NCI-H1694 (cell line): ENCODE results near the gene EPN3.

ENCODE experiments used
- DNase-seq: peaks from one replicate; lab custom pipeline; 2025; lab: John Stamatoyannopoulos, UW

EPN3 gene

DNA sequence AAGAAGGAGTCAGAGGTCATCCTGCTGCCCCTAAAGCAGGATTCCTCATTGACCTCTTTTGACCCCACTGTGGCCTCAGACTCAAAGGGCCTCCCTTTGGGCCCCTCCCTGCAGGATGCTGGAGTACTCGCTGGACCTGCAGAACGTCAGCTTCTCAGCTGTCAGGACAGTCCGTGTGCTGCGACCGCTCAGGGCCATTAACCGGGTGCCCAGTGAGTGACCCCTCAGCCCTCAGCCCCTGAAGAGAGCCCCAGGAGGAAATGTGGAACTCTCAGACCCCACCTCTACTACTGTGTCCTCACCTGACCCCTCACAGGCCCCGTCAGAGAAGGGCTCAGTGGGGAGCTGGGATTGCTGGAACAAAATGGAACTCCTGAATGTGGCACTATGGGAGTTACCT is 37.1 kb downstream of the EPN3 start:
- DNase-seq, result no peak

DNA sequence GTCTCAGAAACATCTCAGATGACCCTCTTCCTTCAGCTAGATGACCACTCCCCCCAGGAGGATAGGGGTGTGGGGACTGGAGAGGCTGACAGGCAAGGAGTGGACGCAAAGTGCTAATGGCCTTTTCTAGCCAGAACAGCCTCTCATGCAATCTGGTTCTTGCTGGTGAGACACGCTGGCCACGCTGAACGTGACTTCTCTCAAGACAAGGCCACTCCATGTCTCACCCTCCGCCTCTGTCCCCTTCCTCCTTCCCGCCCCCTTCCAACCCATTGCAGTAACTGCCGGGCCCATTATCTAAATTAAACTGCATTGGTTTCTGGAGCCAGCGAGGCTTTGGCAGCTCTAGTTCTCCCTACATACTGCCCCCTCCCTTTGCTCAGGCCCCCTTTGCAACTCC is 37.5 kb downstream of the EPN3 start:
- no peak for DNase-seq

DNA sequence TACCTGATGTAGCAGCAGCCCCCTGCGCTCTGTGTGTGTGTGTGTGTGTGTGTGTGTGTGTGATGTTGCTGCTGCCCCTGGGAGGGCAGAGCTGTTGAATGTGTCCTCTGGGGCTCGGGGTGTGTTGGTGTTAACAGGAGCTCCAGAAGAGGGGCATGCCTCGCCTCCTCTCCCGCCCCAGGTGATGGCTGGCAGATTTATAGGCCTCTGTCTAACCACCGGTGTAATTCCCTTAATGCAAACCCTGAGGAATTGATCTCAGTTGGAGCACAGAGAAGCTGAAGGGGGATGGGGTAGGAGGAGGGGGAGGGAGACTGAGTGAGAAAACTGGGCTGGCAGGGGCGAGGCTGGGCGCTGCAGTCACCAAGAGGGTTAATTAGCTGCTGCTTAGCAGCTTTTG is 38.0 kb downstream of the EPN3 start:
- no peak for DNase-seq

DNA sequence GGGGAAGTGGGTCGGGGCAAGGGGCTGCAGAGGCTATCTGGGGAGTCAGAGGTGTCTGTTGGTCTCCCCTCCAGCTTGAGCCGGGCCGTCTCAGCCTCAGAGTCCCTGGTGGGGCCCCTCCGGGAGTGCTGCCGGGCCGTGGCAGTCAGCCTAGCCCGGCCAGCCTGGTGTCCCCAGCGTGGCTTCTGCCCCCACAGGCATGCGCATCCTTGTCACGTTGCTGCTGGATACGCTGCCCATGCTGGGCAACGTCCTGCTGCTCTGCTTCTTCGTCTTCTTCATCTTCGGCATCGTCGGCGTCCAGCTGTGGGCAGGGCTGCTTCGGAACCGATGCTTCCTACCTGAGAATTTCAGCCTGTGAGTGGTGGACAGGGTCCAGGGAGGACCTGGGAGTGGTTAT is 39.1 kb downstream of the EPN3 start:
- no peak for DNase-seq

DNA sequence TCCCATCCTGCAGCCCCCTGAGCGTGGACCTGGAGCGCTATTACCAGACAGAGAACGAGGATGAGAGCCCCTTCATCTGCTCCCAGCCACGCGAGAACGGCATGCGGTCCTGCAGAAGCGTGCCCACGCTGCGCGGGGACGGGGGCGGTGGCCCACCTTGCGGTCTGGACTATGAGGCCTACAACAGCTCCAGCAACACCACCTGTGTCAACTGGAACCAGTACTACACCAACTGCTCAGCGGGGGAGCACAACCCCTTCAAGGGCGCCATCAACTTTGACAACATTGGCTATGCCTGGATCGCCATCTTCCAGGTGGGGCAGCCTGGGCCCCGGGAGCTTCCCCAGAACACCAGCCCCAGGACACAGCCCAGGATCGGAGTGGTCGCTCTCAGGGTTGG is 40.0 kb downstream of the EPN3 start:
- no peak for DNase-seq

DNA sequence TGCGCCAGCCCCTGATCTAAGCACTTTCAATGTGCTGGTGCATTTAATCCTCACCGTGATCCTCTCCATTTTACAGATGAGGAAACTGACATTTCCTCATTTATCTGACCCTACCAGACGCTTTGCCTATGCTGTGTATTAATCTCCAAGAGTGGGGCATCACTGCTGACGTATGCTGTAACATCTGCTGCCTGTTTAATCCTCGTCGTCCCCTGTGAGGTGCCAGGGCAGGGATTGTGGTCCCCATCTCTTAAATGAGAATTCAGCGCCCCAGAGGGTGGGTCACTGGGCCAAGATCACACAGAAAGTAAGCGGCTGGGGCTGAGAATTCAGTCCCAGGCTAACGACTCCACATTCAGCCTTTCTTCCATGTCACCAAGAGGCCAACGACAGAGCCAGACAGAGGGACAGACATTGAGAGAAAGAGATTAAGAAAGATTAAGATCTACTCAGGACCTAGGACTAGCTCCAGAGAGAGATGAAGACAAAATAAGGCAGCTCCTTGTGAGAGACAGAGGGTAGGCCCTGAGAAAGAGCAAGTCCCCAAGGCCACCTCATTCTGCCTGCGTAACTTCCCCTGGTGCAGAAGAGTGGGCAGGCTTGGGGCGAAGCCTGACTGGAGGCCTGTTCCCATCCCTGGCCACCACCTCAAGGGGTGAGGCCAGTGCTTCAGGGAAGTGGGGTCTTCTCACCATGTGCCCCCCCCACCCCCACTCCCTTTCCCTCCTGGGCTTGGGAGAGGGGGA is 41.5 kb downstream of the EPN3 start:
- no peak for DNase-seq

DNA sequence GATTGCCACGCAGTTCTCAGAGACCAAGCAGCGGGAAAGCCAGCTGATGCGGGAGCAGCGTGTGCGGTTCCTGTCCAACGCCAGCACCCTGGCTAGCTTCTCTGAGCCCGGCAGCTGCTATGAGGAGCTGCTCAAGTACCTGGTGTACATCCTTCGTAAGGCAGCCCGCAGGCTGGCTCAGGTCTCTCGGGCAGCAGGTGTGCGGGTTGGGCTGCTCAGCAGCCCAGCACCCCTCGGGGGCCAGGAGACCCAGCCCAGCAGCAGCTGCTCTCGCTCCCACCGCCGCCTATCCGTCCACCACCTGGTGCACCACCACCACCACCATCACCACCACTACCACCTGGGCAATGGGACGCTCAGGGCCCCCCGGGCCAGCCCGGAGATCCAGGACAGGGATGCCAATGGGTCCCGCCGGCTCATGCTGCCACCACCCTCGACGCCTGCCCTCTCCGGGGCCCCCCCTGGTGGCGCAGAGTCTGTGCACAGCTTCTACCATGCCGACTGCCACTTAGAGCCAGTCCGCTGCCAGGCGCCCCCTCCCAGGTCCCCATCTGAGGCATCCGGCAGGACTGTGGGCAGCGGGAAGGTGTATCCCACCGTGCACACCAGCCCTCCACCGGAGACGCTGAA is 43.2 kb downstream of the EPN3 start:
- DNase-seq, result no peak

DNA sequence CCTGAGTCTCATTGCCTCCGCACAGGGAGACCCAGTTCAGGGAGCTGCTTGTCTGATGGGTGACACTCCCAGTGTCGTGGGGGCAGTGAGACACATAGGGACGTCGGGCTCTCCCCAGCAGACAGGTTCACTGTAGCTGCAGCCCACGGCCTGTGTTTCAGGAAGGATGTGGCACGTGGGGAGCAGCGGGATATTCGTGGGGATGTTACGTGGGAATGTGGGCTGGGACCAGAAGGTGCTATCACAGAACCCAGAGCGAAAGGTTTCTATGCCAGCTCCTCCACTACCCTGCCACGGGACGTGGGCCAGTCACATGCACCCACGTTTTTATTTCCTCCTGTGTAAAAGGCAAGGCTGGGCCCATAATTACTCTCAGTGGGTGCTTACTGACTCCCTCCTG is 44.3 kb downstream of the EPN3 start:
- DNase-seq, result no peak

DNA sequence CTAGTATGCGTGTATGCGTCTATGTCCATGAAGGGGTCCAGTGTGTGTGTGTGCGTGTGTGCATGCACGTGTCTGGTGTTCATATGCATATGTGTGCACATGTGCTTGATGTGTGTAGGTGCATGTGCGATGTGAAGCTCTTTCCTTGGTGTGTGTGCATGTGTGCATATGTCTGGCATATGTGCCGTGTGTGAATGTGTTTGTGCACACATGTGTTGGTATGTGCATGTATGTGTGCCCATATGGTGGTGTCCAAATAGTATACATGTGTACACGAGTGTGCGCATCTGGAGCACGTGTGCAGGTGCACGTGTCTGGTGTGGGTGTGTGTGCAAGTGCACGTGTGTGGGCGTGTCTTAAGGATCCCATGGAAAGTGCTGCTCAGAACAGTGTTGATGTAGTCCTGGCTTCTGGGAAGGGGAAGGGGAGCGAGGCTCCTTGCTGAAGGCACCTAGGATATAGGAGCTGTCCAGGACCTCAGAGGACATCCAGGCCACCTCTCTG is 45.0 kb downstream of the EPN3 start:
- no peak for DNase-seq

DNA sequence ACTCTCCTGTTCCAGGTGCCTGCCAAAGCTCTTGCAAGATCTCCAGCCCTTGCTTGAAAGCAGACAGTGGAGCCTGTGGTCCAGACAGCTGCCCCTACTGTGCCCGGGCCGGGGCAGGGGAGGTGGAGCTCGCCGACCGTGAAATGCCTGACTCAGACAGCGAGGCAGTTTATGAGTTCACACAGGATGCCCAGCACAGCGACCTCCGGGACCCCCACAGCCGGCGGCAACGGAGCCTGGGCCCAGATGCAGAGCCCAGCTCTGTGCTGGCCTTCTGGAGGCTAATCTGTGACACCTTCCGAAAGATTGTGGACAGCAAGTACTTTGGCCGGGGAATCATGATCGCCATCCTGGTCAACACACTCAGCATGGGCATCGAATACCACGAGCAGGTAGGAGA is 45.6 kb downstream of the EPN3 start:
- DNase-seq, result no peak

DNA sequence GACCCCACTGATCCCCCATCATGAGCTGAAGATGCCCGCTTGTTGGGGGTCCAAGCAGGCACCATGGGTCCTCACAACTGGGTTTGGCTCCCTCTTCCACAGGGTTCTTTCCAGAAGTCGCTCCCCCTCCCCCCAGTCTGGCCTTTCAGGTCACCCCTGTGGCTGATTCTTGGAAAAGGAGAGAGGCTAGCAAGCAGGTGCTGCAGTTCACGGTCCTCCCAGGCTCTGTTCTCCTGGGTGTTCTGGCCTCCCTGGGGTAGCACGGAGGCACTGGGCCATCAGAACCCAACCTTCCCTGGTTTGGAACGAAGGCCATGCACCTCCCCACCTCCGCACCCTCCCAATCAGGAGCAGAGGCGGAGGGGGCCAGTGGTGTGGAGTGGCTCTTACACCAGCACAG is 46.9 kb downstream of the EPN3 start:
- no peak for DNase-seq

DNA sequence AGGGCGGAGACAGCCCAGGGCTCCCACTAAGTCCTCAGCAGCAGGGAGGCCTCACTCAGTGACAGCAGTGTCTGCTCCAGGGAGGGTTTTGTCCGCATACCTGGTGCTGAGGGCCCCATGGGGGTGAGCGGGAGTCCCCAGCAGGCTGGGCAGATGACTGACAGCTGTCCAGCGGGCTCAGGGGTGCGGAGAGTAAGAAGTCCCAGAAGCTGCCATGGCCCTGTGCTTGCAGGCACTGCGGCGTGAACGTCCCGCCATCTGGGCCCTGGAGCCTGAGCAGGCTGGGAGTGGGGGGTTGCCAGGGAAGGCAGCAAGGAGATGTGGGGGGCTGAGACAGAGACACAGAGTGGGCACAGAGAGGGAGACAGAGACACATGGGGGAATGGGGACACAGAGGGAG is 48.1 kb downstream of the EPN3 start:
- DNase-seq, result no peak

DNA sequence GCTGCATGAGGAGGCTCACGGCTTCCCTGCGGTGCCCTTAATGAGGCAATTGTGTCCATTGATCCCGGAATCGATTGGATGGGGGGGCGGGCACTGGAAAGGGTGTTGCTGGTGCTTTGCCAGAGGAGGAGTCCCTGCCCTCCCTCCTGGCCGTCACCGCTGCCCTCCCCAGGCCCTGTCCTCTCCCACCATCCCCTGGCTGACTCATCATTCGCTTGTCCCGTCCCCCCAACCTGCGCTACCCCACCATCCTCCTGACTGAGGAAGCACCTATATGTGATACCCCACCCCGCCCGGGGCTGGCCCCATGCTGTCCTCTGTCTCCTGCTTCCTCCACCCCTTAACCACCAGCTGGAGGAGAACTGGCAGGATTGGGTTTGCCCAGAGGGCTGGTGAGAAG is 48.8 kb downstream of the EPN3 start:
- DNase-seq, result no peak

DNA sequence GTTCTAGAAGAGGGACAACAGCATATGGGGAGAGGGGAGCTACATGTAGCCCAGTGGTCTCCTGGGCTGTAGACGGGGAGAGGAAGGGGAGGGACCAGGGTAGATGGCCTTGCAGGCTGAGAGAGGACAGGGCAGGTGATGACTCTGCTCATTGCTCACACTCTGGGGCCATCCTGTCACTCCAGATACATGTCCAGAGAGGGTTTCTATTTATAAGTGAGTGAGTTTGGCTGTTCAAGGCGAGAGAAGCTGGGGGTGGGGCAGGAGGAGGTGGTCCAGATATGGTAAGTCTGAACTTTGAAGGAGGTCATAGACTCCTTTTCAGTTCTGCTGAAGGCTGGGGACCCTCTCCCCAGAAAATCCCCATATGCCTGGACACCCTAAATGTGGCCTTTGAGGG is 50.2 kb downstream of the EPN3 start:
- DNase-seq, result no peak

DNA sequence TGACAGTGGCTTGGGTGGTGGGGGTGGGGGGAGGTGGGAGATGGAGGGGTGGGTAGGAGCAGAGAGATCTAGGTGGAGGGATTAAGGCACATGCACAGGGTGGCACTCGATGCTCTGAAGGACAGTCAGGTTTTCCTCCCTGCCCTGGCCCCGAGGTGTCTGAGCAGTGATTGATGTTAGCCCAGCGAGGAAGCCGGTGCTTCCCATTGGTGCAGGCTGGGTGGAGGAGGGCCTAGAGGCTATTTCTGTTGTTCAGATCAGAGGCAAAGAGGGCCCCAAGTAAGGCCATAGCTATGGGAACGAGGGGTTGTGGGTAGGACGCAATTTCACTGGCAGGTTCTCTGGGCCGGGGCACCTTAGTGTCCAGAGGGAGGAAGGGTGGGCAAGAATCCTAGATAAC is 51.1 kb downstream of the EPN3 start:
- DNase-seq, result no peak

DNA sequence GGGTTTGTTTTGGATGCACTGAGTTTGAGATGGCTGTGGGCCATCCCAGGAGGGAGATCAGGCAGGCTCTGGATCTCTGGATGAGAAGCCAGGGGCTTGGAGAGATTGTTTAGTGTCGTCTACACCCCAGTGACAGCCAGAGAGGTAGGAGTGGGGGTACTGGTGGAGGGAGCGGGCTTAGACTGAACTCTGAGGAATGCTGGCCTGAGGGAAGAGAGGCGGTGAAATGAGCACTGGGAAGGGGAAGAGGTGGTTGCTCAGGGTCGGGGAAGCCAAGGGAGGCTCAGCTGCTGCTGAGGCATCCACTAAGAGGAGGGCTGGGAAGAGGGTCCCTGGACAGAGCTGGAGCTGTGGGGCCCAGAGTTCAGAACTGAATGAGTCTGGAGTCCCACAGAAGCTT is 51.6 kb downstream of the EPN3 start:
- DNase-seq, result no peak

DNA sequence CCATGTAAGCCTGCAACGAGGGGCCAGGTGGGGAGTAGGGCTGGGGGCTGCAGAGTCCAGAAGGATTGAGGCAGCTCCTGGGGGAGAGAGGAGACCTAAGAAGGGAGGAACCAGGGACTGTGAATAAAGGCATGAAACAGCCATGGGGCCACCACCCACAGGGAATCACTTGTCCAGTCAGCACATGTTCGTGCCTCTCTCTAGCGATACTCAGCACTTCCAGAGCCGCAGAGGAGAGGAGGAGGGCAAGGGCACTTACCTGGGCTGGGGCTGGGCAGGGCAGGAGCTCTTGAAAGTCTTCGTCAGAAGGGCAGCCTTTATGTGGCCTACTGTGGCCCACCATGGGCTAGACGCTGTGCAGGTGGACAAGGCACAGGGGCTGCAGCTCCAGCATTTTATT is 52.2 kb downstream of the EPN3 start:
- DNase-seq, result no peak

DNA sequence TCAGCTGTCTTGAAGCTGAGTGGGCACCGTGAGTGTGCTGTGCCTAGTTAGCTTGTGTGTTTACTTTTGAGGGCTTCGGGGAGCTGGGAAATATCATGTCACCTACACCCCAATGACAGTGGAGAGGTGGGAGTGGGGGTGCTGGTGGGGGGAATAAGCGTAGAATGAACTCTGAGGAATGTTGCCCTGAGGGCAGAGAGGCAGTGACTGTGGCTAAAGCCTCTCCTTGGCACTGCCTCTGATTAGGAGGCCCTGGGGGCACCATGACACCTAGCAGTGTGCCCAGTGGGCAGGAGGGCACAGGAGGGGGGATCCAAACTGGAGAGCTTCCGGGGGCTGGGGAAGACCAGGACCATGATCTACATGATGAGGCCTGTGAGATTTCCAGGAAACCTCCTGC is 52.8 kb downstream of the EPN3 start:
- no peak for DNase-seq

DNA sequence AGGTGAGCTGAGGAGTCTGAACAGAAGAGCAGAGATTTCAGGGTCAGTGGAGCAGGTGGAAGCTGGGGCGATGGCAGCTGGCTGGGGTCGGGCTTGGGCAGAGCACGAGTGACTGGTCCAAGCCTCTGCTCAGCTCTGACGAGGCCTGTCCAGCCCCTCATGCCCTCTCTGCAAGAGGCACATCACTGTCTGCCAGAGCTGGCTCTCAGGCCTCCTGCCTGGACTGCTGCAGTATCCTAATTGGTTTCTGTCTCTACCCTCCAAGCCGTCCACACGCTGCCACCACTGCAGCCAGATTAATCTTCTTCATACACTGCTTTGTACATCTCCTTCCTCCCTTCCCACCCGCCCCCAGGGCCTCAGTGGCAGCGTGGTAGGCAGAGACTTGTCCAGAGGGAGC is 53.4 kb downstream of the EPN3 start:
- DNase-seq, result no peak

DNA sequence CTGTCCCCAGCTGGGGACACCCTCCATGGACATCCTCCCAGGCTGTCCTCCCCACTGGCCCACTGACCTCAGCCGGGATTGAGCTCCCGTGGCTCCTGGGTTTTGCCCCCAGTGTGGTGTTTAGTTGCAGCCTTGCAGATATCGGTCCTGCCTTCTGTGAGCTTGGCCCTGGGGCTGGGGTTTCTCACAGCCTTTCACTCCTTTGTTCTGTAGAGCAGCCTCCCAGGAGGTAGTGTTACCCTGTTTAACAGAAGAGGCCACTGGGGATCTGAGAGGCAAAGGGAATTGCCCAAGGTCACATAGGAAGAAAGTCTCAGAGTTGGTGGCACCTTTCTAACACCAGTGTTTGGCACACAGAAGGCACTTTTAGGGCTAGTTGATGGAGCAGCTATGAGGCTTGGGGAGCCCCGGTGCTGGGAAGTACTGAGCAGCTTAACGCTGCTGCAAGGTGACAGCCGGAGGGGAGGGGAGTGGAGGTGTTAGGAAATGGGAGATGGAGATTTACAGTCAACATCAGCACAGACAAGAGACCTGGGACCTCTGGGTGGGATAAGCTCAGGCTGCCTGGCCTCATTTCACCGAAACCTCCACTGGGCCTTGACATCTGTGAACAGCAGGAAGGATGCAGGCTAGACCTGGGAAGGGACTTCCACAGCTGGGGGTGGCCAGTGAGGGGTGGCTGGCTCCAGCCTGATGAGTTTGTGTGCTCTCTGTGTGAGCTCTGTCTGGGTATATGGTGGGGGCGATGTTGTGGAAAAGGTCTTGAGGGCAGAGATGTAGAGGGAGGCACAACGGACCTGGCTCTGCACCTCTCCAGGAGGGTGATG is 54.1 kb downstream of the EPN3 start:
- no peak for DNase-seq

DNA sequence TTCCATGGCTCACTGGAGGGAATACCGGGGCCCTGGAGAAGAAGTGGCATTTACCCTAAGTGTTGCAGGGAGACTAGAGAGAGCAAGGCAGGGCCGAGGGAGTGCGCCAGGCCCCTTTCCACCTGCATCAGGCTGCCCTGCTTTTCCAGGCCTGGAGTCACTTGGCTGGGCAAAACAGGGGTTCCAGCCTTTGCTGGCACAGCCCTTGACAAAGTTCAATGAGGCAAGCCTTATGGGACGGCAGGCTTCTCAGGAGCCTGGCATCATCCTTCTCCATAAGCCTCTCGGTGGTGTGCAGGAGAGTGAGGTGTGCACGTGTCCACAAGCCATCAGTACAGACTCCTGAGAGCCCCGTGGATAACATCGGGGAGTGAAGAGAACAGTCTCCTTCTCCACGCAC is 55.0 kb downstream of the EPN3 start:
- no peak for DNase-seq

DNA sequence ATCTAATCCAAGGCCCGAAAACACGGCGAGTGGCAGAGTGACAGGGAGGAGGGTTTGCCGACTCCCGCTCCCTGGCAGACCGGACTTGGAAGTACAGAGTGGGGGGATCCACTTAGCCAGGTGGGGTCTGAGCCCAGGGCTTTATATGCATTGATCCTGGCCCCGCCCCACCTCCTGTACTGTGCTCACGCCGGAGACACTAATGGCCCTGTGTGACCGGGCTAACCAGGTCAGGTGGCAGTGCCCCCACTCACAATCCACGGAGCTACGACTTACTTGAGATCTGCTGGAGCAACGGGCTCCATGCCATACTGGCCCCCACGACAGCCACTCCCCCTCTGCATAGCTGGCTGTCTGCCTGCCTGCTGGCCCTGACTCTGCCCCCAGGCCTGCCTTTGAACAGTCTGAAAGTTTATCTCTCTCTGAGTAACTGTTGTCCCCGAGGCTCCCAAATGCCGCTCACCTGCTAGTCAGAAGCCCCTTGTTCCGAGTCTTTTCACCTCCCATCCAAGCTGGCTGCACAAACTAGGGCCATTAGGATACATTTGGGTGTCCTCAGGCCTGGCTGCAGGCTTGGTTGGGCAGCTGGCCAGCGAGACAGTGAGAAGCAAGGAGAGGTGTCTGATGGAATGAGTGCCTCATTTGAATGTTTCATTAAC is 56.0 kb downstream of the EPN3 start:
- DNase-seq, result no peak
